Stimulated activated memory B cell treated with anti-CD40 and anti-IgM and Interleukin-4, amounts not matched to agents 10 μg/mL and 1 μg/mL and 100 μg/mL, for 72 hours (primary cell): ENCODE data around the gene TRDN.

Experiments used
- ATAC-seq: fragments of 150-1000 bp; cut with Tn5 transposase; 2 replicates; pipeline ENCODE4 v1.10.0; 2021
- H3K27ac Mint-ChIP-seq: one replicate; pipeline ENCODE4 v1.8.0; 2022; ENCODE audit warnings: mild to moderate bottlenecking, mixed read lengths
- H3K27me3 Mint-ChIP-seq: one replicate; pipeline ENCODE4 v1.8.0; 2022; ENCODE audit warnings: mixed read lengths
- H3K36me3 Mint-ChIP-seq: one replicate; pipeline ENCODE4 v1.8.0; 2022; ENCODE audit warnings: mixed read lengths
- H3K4me1 Mint-ChIP-seq: one replicate; pipeline ENCODE4 v1.8.0; 2022; ENCODE audit warnings: mixed read lengths
- H3K4me3 Mint-ChIP-seq: one replicate; pipeline ENCODE4 v1.8.0; 2022; ENCODE audit warnings: mild to moderate bottlenecking, moderate library complexity, mixed read lengths
- H3K9me3 Mint-ChIP-seq: one replicate; pipeline ENCODE4 v1.8.0; 2022; ENCODE audit warnings: mixed read lengths

TRDN gene

GRCh38 chr6:123448306-123448884 is 188.4 kb downstream of the TRDN start:
- H3K4me3 Mint-ChIP-seq = no peak overlapping the region
- H3K9me3 Mint-ChIP-seq = peaks cover 11% of the 10 kb centered on the region
- no peaks in the 10 kb centered on the region for H3K4me1 Mint-ChIP-seq
- no peaks in the 10 kb centered on the region for H3K27me3 Mint-ChIP-seq
- no peak for ATAC-seq
- no peak overlapping the region for H3K27ac Mint-ChIP-seq
- H3K36me3 Mint-ChIP-seq = no peaks in the 10 kb centered on the region

GRCh38 chr6:123447315-123447937 is 189.3 kb downstream of the TRDN start:
- no peak overlapping the region for H3K4me3 Mint-ChIP-seq
- H3K9me3 Mint-ChIP-seq = peaks cover 11% of the 10 kb centered on the region
- no peaks in the 10 kb centered on the region for H3K27me3 Mint-ChIP-seq
- ATAC-seq = no peak
- H3K36me3 Mint-ChIP-seq = no peaks in the 10 kb centered on the region
- H3K27ac Mint-ChIP-seq = no peak overlapping the region
- no peaks in the 10 kb centered on the region for H3K4me1 Mint-ChIP-seq

- H3K4me1 Mint-ChIP-seq = no peaks in the 10 kb centered on the region
- H3K9me3 Mint-ChIP-seq = no peaks in the 10 kb centered on the region
- ATAC-seq = no peak
- no peak overlapping the region for H3K27ac Mint-ChIP-seq
- no peak overlapping the region for H3K4me3 Mint-ChIP-seq
- no peaks in the 10 kb centered on the region for H3K27me3 Mint-ChIP-seq
- no peaks in the 10 kb centered on the region for H3K36me3 Mint-ChIP-seq
These were observed 197.4 kb downstream of the TRDN start for GRCh38 chr6:123439371-123439770.

- no peak overlapping the region for H3K4me3 Mint-ChIP-seq
- ATAC-seq = no peak
- H3K9me3 Mint-ChIP-seq = no peaks in the 10 kb centered on the region
- H3K36me3 Mint-ChIP-seq = no peaks in the 10 kb centered on the region
- no peaks in the 10 kb centered on the region for H3K4me1 Mint-ChIP-seq
- no peak overlapping the region for H3K27ac Mint-ChIP-seq
- H3K27me3 Mint-ChIP-seq = no peaks in the 10 kb centered on the region
These were observed 202.6 kb downstream of the TRDN start for GRCh38 chr6:123434186-123434585.

- Mint-ChIP-seq H3K36me3 (no peaks in the 10 kb centered on the region), H3K4me1 (no peaks in the 10 kb centered on the region), H3K27ac (no peak overlapping the region), H3K9me3 (no peaks in the 10 kb centered on the region), H3K4me3 (no peak overlapping the region), H3K27me3 (no peaks in the 10 kb centered on the region)
- ATAC-seq = no peak
These were observed 205.8 kb downstream of the TRDN start for GRCh38 chr6:123430970-123431369.

- H3K9me3 Mint-ChIP-seq = no peaks in the 10 kb centered on the region
- H3K36me3 Mint-ChIP-seq = no peaks in the 10 kb centered on the region
- no peaks in the 10 kb centered on the region for H3K27me3 Mint-ChIP-seq
- no peak overlapping the region for H3K4me3 Mint-ChIP-seq
- ATAC-seq = no peak
- no peaks in the 10 kb centered on the region for H3K4me1 Mint-ChIP-seq
- H3K27ac Mint-ChIP-seq = no peak overlapping the region
These were observed 209.7 kb downstream of the TRDN start for GRCh38 chr6:123427008-123427407.

GRCh38 chr6:123423130-123423529 is 213.6 kb downstream of the TRDN start:
- no peaks in the 10 kb centered on the region for H3K4me1 Mint-ChIP-seq
- no peaks in the 10 kb centered on the region for H3K27me3 Mint-ChIP-seq
- no peak for ATAC-seq
- H3K27ac Mint-ChIP-seq = no peak overlapping the region
- H3K4me3 Mint-ChIP-seq = no peak overlapping the region
- H3K9me3 Mint-ChIP-seq = no peaks in the 10 kb centered on the region
- no peaks in the 10 kb centered on the region for H3K36me3 Mint-ChIP-seq

GRCh38 chr6:123420512-123420911 is 216.2 kb downstream of the TRDN start:
- no peaks in the 10 kb centered on the region for H3K36me3 Mint-ChIP-seq
- ATAC-seq = no peak

GRCh38 chr6:123418071-123418470 is 218.7 kb downstream of the TRDN start:
- Mint-ChIP-seq H3K4me3 (no peak overlapping the region), H3K27ac (no peak overlapping the region), H3K9me3 (no peaks in the 10 kb centered on the region), H3K36me3 (no peaks in the 10 kb centered on the region), H3K4me1 (no peaks in the 10 kb centered on the region), H3K27me3 (no peaks in the 10 kb centered on the region)
- ATAC-seq = no peak

More at GRCh38 chr6:123420512-123420911, 216.2 kb downstream of the TRDN start:
- no peaks in the 10 kb centered on the region for H3K4me1 Mint-ChIP-seq
- H3K27me3 Mint-ChIP-seq = no peaks in the 10 kb centered on the region
- H3K9me3 Mint-ChIP-seq = no peaks in the 10 kb centered on the region
- H3K4me3 Mint-ChIP-seq = no peak overlapping the region
- H3K27ac Mint-ChIP-seq = no peak overlapping the region

- H3K36me3 Mint-ChIP-seq = no peaks in the 10 kb centered on the region
- H3K27ac Mint-ChIP-seq = no peak overlapping the region
- H3K27me3 Mint-ChIP-seq = no peaks in the 10 kb centered on the region
- H3K9me3 Mint-ChIP-seq = no peaks in the 10 kb centered on the region
- ATAC-seq = no peak
- no peaks in the 10 kb centered on the region for H3K4me1 Mint-ChIP-seq
- H3K4me3 Mint-ChIP-seq = no peak overlapping the region
These were observed 219.2 kb downstream of the TRDN start for GRCh38 chr6:123417535-123417934.

GRCh38 chr6:123415844-123416468 is 220.8 kb downstream of the TRDN start:
- Mint-ChIP-seq H3K4me1 (no peaks in the 10 kb centered on the region), H3K9me3 (no peaks in the 10 kb centered on the region), H3K36me3 (no peaks in the 10 kb centered on the region), H3K4me3 (no peak overlapping the region), H3K27me3 (no peaks in the 10 kb centered on the region), H3K27ac (no peak overlapping the region)
- ATAC-seq = no peak

- no peaks in the 10 kb centered on the region for H3K27me3 Mint-ChIP-seq
- H3K9me3 Mint-ChIP-seq = no peaks in the 10 kb centered on the region
- no peaks in the 10 kb centered on the region for H3K36me3 Mint-ChIP-seq
- no peak overlapping the region for H3K4me3 Mint-ChIP-seq
- no peak overlapping the region for H3K27ac Mint-ChIP-seq
- no peaks in the 10 kb centered on the region for H3K4me1 Mint-ChIP-seq
- no peak for ATAC-seq
These were observed 231.8 kb downstream of the TRDN start for GRCh38 chr6:123404975-123405374.

- H3K36me3 Mint-ChIP-seq = no peaks in the 10 kb centered on the region
- no peak for ATAC-seq
These were observed 234.7 kb downstream of the TRDN start for GRCh38 chr6:123402052-123402451.

GRCh38 chr6:123398072-123398471 is 238.7 kb downstream of the TRDN start:
- H3K27me3 Mint-ChIP-seq = no peaks in the 10 kb centered on the region
- H3K4me3 Mint-ChIP-seq = no peak overlapping the region
- H3K9me3 Mint-ChIP-seq = no peaks in the 10 kb centered on the region
- no peak for ATAC-seq
- H3K27ac Mint-ChIP-seq = no peak overlapping the region
- no peaks in the 10 kb centered on the region for H3K36me3 Mint-ChIP-seq
- no peaks in the 10 kb centered on the region for H3K4me1 Mint-ChIP-seq

More at GRCh38 chr6:123402052-123402451, 234.7 kb downstream of the TRDN start:
- Mint-ChIP-seq H3K4me1 (no peaks in the 10 kb centered on the region), H3K9me3 (no peaks in the 10 kb centered on the region), H3K27me3 (no peaks in the 10 kb centered on the region), H3K27ac (no peak overlapping the region), H3K4me3 (no peak overlapping the region)

- Mint-ChIP-seq H3K4me1 (no peaks in the 10 kb centered on the region), H3K36me3 (no peaks in the 10 kb centered on the region), H3K4me3 (no peak overlapping the region), H3K27ac (no peak overlapping the region), H3K9me3 (no peaks in the 10 kb centered on the region), H3K27me3 (no peaks in the 10 kb centered on the region)
- no peak for ATAC-seq
These were observed 243.4 kb downstream of the TRDN start for GRCh38 chr6:123393331-123393730.

- no peak overlapping the region for H3K4me3 Mint-ChIP-seq
- no peaks in the 10 kb centered on the region for H3K36me3 Mint-ChIP-seq
- H3K27ac Mint-ChIP-seq = no peak overlapping the region
- H3K9me3 Mint-ChIP-seq = no peaks in the 10 kb centered on the region
- H3K27me3 Mint-ChIP-seq = no peaks in the 10 kb centered on the region
- H3K4me1 Mint-ChIP-seq = no peaks in the 10 kb centered on the region
- ATAC-seq = no peak
These were observed 253.0 kb downstream of the TRDN start for GRCh38 chr6:123383718-123384117.
